B cell (primary cell): ENCODE results near the gene ST13.

Experiments used
- EZH2 ChIP-seq: IDR thresholded peaks from 2 replicates; pipeline ENCODE4 v1.6.1; 2012; ENCODE audit warnings: borderline replicate concordance, low read depth, mild to moderate bottlenecking, moderate library complexity, low read length; ENCODE audit not compliant: insufficient read depth, poor library complexity, severe bottlenecking
- TF ChIP-seq, protein P1 (sequence below): fragments of 200-600 bp; IDR thresholded peaks from one replicate; pipeline ENCODE4 v1.8.0; 2022; ENCODE audit warnings: antibody characterized with exemption, mild to moderate bottlenecking

DNA sequence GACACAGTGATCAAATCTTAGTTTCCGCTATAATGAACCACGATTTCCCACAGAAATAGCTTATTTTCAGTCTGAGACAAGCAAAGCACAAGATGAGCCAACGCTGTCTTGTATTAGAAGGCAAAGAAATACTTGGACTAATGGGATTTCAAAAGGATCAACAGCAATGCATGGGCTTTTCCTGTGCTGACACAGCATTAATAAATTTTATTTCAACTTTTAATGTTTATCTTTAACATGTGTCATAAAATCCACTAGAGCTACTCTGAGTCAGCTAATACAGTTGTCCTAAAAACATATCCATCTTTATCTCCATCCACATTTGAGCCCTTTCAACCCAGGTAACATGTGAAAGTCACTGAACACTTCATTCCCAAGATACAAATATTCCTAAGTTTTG, 21.8 kb downstream of the ST13 start:
- TF ChIP-seq, protein P1, sequence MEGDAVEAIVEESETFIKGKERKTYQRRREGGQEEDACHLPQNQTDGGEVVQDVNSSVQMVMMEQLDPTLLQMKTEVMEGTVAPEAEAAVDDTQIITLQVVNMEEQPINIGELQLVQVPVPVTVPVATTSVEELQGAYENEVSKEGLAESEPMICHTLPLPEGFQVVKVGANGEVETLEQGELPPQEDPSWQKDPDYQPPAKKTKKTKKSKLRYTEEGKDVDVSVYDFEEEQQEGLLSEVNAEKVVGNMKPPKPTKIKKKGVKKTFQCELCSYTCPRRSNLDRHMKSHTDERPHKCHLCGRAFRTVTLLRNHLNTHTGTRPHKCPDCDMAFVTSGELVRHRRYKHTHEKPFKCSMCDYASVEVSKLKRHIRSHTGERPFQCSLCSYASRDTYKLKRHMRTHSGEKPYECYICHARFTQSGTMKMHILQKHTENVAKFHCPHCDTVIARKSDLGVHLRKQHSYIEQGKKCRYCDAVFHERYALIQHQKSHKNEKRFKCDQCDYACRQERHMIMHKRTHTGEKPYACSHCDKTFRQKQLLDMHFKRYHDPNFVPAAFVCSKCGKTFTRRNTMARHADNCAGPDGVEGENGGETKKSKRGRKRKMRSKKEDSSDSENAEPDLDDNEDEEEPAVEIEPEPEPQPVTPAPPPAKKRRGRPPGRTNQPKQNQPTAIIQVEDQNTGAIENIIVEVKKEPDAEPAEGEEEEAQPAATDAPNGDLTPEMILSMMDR = no peak
- TF ChIP-seq EZH2 = no peak
